ENCODE data around the gene CCDC174.

Gene CCDC174

DNA sequence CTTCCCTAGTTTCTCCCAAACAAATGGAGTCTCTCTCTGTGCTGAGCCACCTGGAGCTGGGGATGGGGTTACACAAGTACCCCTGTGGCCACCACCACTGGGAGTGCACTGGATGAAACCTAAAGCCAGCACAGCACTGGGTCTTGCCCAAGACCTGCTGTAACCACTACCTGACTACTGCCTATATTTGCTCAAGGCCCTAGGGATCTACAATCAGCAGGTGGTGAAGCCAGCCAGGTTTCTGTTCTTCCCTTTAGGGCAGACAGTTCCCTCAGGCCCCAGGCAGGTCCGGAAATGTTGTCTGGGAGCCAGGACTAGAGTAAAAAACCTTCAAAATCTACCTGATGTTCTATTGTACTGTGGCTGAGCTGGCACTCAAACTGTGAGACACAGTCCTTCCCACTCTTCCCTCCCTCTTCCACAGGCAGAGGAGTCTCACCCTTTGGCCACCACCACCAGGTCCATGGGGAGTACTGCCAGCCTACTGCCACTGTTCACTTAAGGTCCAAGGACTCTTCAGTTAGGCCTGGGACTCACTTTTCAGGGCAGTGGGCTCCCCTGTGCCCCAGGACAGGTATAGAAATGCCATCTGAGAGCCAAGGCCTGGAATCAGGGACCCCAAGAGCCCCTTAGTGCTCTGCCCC lies 47.2 kb downstream of the CCDC174 start:
- no peak for DNase-seq (ENCODE audit: low spot score)
- TF ChIP-seq CTCF (IDR thresholded peaks at IDR 0.05; ENCODE audit: extremely low read depth, insufficient read depth, missing control alignments) = no peak
- in situ Hi-C loops (cut with MboI; ENCODE audit: low pct_unique_long_range_greater_than_20kb, low sequenced_read_pairs, unreplicated experiment) = no loop called here

DNA sequence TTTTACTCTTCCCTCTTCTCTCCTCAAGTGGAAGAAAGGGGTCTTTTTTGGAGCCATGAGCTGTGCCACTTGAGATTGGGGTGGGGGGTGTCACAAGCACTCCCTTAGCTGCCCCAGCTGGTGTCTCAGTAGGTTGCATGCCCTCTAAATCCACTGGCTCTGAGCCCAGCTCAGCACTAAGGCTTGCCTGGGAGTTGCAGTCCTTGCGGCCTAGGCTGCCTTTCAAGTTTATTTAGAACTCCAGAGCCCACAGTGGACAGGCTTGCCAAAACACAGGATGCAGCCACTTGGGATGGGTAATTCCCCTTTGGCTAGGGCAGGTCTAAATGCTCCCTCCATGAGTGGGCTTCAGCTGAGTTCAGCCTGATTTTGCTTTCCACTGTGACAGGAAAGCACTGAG lies 48.1 kb downstream of the CCDC174 start:
- TF ChIP-seq CTCF (IDR thresholded peaks at IDR 0.05; ENCODE audit: extremely low read depth, insufficient read depth, missing control alignments) = no peak
- in situ Hi-C loops (cut with MboI; ENCODE audit: low pct_unique_long_range_greater_than_20kb, low sequenced_read_pairs, unreplicated experiment) = no loop called here
- no peak for DNase-seq (ENCODE audit: low spot score)

- no peak for TF ChIP-seq CTCF (IDR thresholded peaks at IDR 0.05; ENCODE audit: extremely low read depth, insufficient read depth, missing control alignments)
- no peak for DNase-seq (ENCODE audit: low spot score)
- in situ Hi-C loops (cut with MboI; ENCODE audit: low pct_unique_long_range_greater_than_20kb, low sequenced_read_pairs, unreplicated experiment) = no loop called here
These were observed 49.3 kb downstream of the CCDC174 start for GRCh38 chr3:14700891-14701290.

- in situ Hi-C loops (cut with MboI; ENCODE audit: low pct_unique_long_range_greater_than_20kb, low sequenced_read_pairs, unreplicated experiment) = no loop called here
- DNase-seq (ENCODE audit: low spot score) = no peak
- TF ChIP-seq CTCF (IDR thresholded peaks at IDR 0.05; ENCODE audit: extremely low read depth, insufficient read depth, missing control alignments) = no peak
These were observed 50.1 kb downstream of the CCDC174 start for GRCh38 chr3:14701676-14702075.

DNA sequence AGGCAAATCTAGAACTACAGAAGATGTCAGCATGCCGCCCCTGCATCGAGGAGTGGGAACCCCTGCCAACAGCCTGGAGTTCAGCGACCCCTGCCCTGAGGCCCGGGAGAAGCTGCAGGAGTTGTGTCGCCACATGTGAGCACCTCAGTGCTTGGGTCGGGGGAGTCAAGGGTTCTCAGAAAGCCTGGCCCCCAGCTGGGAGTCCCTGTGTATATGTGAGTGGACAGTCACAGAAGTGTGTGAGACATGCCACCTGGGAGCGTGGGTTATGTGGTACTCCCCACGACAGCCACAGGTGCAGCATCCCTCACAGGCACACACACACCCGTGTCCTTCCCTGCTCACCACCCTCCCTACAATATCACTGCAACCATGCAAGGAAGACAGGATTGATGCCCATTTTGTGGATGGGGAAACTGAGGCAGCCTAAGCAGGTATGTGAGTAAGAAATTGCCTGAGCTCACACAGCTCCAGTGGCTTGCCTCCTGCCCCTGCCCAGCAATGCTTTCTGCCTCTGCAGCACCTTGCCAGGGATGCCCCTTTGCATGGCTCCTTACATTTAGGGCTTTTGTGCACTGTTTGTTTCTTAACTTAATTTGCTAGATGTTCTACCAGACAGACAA lies 51.7 kb downstream of the CCDC174 start:
- TF ChIP-seq CTCF (IDR thresholded peaks at IDR 0.05; ENCODE audit: extremely low read depth, insufficient read depth, missing control alignments) = no peak
- no peak for DNase-seq (ENCODE audit: low spot score)
- in situ Hi-C loops (cut with MboI; ENCODE audit: low pct_unique_long_range_greater_than_20kb, low sequenced_read_pairs, unreplicated experiment) = no loop called here

- DNase-seq (ENCODE audit: low spot score) = no peak
- in situ Hi-C loops (cut with MboI; ENCODE audit: low pct_unique_long_range_greater_than_20kb, low sequenced_read_pairs, unreplicated experiment) = no loop called here
- no peak for TF ChIP-seq CTCF (IDR thresholded peaks at IDR 0.05; ENCODE audit: extremely low read depth, insufficient read depth, missing control alignments)
These were observed 52.2 kb downstream of the CCDC174 start for GRCh38 chr3:14703791-14704190.

All from GM13977 (cell line).